ENCODE data around the gene FRMD1. TPM values are rescaled to one million over a fixed set of nuclear protein-coding genes. Genes with fewer than 3 reads are reported as not detected.

Gene FRMD1
- total RNA-seq, 2 experiments from 2014 or later: not detected

GRCh38 chr6:168031411-168031971, 47.5 kb downstream of the FRMD1 start:
- H3K27ac Mint-ChIP-seq: no peak overlapping the region
- Histone ChIP-seq H3K9me3 (ENCODE audit: control insufficient read depth in 1 of 2, insufficient read depth in 1 of 2, low read length in 2 of 2) (peaks cover 0 to 16% of the 10 kb centered on the region in 2 experiments), H3K27me3 (ENCODE audit: control insufficient read depth in 1 of 2, insufficient read depth in 2 of 2, low read length in 2 of 2) (peaks cover 6 to 31% of the 10 kb centered on the region in 2 experiments), H3K4me1 (ENCODE audit: insufficient read depth, low read length) (no peaks in the 10 kb centered on the region), H3K36me3 (ENCODE audit: insufficient read depth, low read length) (no peaks in the 10 kb centered on the region), H3K4me3 (ENCODE audit: low read length) (no peak overlapping the region), H3K27ac (ENCODE audit: low read depth in 1 of 2, low read length in 2 of 2) (no peak overlapping the region)
- H3K4me1 Mint-ChIP-seq (ENCODE audit: low read depth): no peaks in the 10 kb centered on the region
- DNase-seq (no peak), ATAC-seq (ENCODE audit: poor library complexity) (no peak)
- CTCF ChIA-PET: no interaction called here
- no peak for TF ChIP-seq CTCF (IDR thresholded peaks at IDR 0.05)
- no peaks in the 10 kb centered on the region for H3K36me3 Mint-ChIP-seq (ENCODE audit: low read depth)
- H3K4me3 Mint-ChIP-seq: no peak overlapping the region
- no peaks in the 10 kb centered on the region for H3K9me3 Mint-ChIP-seq
- POLR2A ChIA-PET: no interaction called here
- intact Hi-C loops (cut with DNase I, micrococcal nuclease): no loop called here
- peaks cover 46% of the 10 kb centered on the region for H3K27me3 Mint-ChIP-seq

- intact Hi-C loops (cut with DNase I, micrococcal nuclease): no loop called here
- POLR2A ChIA-PET: no interaction called here
Observed at GRCh38 chr6:168030908-168031307, 48.1 kb downstream of the FRMD1 start.

GRCh38 chr6:168030218-168030746, 48.7 kb downstream of the FRMD1 start:
- peaks cover 36% of the 10 kb centered on the region for H3K27me3 Mint-ChIP-seq
- ChIA-PET CTCF (interaction anchor here (0.6 kb wide), 1 partner anchor 476 kb away, joined by 3 read pairs; no protein-coding TSS in a partner anchor), POLR2A (no interaction called here)

More at GRCh38 chr6:168030908-168031307, 48.1 kb downstream of the FRMD1 start:
- no peaks in the 10 kb centered on the region for H3K4me1 ChIP-seq (ENCODE audit: insufficient read depth, low read length)
- H3K4me3 ChIP-seq (ENCODE audit: low read length): no peak overlapping the region
- H3K27ac ChIP-seq (ENCODE audit: low read depth in 1 of 2, low read length in 2 of 2): no peak overlapping the region
- DNase-seq (no peak), ATAC-seq (ENCODE audit: poor library complexity) (no peak)
- Mint-ChIP-seq H3K9me3 (no peaks in the 10 kb centered on the region), H3K27ac (no peak overlapping the region), H3K4me3 (no peak overlapping the region), H3K4me1 (ENCODE audit: low read depth) (no peaks in the 10 kb centered on the region), H3K27me3 (peaks cover 40% of the 10 kb centered on the region), H3K36me3 (ENCODE audit: low read depth) (no peaks in the 10 kb centered on the region)
- CTCF ChIA-PET: no interaction called here
- peaks cover 6 to 25% of the 10 kb centered on the region in 2 experiments for H3K27me3 ChIP-seq (ENCODE audit: control insufficient read depth in 1 of 2, insufficient read depth in 2 of 2, low read length in 2 of 2)
- no peaks in the 10 kb centered on the region for H3K36me3 ChIP-seq (ENCODE audit: insufficient read depth, low read length)
- no peak for TF ChIP-seq CTCF (IDR thresholded peaks at IDR 0.05)
- H3K9me3 ChIP-seq (ENCODE audit: control insufficient read depth in 1 of 2, insufficient read depth in 1 of 2, low read length in 2 of 2): peaks cover 0 to 17% of the 10 kb centered on the region in 2 experiments

More at GRCh38 chr6:168030218-168030746, 48.7 kb downstream of the FRMD1 start:
- H3K9me3 ChIP-seq (ENCODE audit: control insufficient read depth in 1 of 2, insufficient read depth in 1 of 2, low read length in 2 of 2): peaks cover 0 to 15% of the 10 kb centered on the region in 2 experiments
- H3K4me3 ChIP-seq (ENCODE audit: low read length): no peak overlapping the region
- intact Hi-C loops (cut with DNase I, micrococcal nuclease): no loop called here
- H3K27ac ChIP-seq (ENCODE audit: low read depth in 1 of 2, low read length in 2 of 2): no peak overlapping the region
- TF ChIP-seq CTCF (IDR thresholded peaks at IDR 0.05): no peak
- no peak overlapping the region for H3K27ac Mint-ChIP-seq
- H3K4me1 Mint-ChIP-seq (ENCODE audit: low read depth): no peaks in the 10 kb centered on the region
- no peaks in the 10 kb centered on the region for H3K36me3 Mint-ChIP-seq (ENCODE audit: low read depth)
- no peak for DNase-seq
- H3K4me1 ChIP-seq (ENCODE audit: insufficient read depth, low read length): no peaks in the 10 kb centered on the region
- ATAC-seq (ENCODE audit: poor library complexity): no peak
- H3K4me3 Mint-ChIP-seq: no peak overlapping the region
- H3K9me3 Mint-ChIP-seq: no peaks in the 10 kb centered on the region
- peaks cover 6 to 20% of the 10 kb centered on the region in 2 experiments for H3K27me3 ChIP-seq (ENCODE audit: control insufficient read depth in 1 of 2, insufficient read depth in 2 of 2, low read length in 2 of 2)
- no peaks in the 10 kb centered on the region for H3K36me3 ChIP-seq (ENCODE audit: insufficient read depth, low read length)

Measured in CD4-positive, alpha-beta T cell (primary cell).